Measurements from ENCODE around the gene CTTNBP2NL.

DNA sequence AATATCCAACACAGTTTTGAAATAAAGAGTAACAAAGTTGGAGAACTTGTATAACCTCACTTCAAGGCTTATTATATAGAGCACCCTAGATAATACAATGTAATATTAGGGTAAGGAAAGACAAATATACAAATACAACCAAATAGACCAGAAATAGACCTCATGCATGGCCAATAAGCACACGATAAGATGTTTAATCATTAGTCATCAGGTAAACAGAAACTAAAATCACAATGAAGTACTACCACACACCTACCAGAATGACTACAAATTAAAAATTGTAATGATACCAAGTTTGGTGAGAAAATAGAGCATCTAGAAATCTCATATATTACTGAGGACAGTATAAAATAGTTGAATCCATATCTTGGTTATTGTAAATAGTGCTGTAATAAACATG is 20.3 kb upstream of the CTTNBP2NL start:
- TF ChIP-seq SUZ12 (IDR thresholded peaks at IDR 0.05; ENCODE audit: extremely low read depth, insufficient read depth, insufficient read length) (no peak), YY1 (IDR thresholded peaks at IDR 0.05; ENCODE audit: insufficient read depth, insufficient read length) (no peak)
